Glomerular endothelial cell (primary cell): ENCODE measurements around the gene ATRN. TPM values are rescaled to one million over a fixed set of nuclear protein-coding genes. Genes with fewer than 3 reads are reported as not detected.

Source experiments
- DNase-seq: peaks from one replicate; pipeline ENCODE4 v3.0.0-alpha.2; 2011; ENCODE audit warnings: low read depth, low spot score; ENCODE audit errors: extremely low read depth
- total RNA-seq: library from RNA; depleted of rRNA; stranded (reverse); fragments of >200 nt; gene quantifications from 2 replicates; pipeline ENCODE4 v1.2.3, GENCODE V29; 2015

ATRN gene
- total RNA-seq, 1 donor from 2014 or later = 43.6 TPM

GRCh38 chr20:3672547-3673171 is 201.8 kb downstream of the ATRN start:
- no peak for DNase-seq

GRCh38 chr20:3673221-3674070 is 202.6 kb downstream of the ATRN start:
- no peak for DNase-seq

DNA sequence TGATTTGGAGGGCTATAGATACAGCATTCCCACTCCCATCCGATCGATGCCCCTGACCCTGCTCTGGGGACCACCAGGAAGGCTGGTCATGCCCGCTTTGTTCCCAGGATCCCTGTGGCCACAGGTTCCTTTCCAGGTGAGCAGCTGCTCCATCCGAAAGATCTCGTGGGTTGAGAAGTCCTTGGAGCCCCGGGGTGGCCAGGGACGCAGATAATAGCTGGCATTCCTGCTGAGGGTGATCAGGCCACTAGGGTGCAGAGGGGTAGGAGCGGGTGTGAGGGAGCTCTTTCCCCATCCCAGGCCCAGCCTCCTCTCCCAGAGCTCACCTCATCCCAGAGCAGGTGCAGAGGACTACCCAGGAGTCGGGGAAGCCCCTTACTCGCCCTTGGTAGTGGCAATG is 203.6 kb downstream of the ATRN start:
- no peak for DNase-seq

- no peak for DNase-seq
Measured at GRCh38 chr20:3674995-3675900, 204.4 kb downstream of the ATRN start.

- no peak for DNase-seq
Measured at GRCh38 chr20:3677733-3678132, 206.9 kb downstream of the ATRN start.

GRCh38 chr20:3678198-3678597 is 207.4 kb downstream of the ATRN start:
- no peak for DNase-seq

DNA sequence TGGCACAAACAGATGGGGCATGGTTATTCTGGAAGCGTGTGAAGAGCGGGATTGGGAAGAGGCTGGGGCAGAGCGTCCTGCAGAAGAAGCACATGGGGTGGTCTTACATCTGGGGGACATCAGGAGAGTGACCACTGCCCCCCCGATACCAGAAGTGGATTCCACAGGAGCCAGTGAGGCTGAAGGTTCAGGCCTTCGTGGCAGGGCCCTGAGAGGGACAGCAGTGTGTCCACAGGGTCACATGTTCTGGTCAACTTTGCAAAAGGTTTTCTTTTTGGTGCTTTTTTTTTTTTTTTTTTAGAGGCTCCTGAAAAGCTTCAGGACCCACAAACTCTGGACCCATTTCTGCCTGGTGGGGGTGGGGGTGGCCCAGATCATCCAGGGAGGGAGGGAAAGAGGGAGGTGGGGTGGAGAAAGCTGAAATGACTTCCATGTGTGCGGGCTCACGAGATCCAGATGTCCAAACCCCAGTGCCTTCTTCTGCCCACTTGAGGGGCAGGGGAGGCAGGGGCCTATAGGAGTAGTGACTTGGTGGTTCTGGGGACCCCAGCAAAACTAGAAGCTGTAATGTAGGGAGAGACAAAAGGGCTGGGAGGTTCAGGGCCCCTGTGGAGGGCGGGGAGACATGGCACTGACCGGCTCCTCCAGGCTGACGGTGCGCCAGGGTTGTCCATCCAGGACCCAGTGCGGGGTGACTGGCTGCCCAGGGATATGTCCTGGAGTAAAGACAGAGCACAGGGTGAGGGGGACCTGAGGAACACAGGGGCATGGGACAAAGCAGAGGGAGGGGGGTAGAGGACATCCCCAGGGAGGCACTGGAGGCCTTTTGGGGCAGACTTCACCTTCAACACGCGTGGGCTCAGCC is 208.3 kb downstream of the ATRN start:
- DNase-seq = no peak

DNA sequence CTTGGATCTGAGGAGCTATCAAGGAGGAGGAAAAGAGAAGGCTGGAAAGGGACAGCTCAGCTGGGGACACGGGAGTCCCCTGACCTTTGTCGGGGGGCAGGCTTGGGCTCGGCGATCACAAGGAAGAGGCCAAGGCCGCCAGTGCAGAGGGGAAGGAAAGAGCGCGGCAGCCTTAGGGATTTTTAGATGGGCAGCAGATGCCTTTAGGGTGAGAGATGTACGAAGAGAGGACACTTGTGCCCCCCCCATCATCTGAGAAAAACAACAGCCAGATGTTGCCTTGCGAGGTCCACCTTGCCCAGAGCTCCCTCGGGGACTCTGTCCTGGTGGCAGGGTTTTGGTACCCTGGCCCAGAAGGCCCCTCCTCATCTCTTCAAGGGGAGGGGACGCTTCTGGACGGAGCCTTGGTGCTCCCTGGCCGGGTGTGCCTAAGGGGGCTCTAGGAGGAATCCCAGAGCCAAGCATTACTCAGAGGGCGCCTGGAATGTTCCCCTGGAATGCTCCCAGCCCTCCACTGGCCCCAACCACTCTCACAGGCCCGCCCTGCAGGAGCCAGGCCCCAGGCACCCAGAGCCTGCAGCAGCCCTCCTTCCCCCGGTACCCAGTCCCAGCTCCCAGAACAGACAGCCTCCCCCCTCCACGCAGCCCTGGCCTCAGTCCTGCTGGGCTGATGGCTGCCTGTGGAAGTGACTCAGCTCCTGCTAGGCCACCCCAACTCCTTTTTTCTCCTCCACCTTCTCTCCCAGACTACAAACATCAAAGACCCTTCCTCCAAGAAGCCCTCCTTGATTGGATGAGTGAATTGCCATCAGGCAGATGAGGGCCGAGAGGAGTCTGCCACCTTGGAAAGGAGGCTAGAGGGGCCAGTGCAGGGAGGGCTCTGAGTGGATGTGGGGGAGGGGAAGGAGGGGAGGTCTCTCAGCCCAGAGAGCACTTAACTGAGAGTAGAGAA is 209.2 kb downstream of the ATRN start:
- no peak for DNase-seq

DNA sequence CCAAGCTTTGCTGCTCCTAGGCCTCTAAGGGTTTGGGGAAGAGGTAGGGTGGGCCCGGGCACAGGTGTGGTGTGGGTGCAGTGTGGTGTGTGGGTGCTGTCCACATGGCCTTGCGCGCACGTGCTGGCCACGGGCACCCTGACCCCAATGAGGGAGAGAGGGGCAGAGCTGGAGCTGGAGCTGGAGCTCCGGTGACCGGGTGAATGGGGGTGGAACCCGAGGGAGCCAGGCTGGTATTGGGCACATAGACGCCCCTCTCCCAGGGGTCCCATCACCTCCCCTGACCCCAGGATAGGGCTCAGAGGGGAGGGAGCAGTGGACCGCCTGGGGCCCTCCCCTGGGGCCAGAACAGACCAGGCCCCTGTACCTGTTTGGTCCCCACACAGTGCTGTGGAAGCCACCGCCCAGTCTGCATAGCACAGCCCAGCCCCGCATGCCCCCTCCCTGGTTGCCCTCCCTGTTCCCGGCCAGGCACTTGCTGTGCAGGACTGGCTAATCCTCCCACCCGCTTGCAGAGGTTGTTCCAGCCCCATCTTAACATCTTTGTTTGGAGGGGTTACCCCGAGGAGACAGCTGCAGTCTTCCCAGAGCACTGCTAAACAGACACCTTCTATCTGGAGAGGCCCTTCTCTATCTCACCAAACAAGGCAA is 210.0 kb downstream of the ATRN start:
- no peak for DNase-seq

GRCh38 chr20:3681352-3681930 is 210.6 kb downstream of the ATRN start:
- DNase-seq = no peak

DNA sequence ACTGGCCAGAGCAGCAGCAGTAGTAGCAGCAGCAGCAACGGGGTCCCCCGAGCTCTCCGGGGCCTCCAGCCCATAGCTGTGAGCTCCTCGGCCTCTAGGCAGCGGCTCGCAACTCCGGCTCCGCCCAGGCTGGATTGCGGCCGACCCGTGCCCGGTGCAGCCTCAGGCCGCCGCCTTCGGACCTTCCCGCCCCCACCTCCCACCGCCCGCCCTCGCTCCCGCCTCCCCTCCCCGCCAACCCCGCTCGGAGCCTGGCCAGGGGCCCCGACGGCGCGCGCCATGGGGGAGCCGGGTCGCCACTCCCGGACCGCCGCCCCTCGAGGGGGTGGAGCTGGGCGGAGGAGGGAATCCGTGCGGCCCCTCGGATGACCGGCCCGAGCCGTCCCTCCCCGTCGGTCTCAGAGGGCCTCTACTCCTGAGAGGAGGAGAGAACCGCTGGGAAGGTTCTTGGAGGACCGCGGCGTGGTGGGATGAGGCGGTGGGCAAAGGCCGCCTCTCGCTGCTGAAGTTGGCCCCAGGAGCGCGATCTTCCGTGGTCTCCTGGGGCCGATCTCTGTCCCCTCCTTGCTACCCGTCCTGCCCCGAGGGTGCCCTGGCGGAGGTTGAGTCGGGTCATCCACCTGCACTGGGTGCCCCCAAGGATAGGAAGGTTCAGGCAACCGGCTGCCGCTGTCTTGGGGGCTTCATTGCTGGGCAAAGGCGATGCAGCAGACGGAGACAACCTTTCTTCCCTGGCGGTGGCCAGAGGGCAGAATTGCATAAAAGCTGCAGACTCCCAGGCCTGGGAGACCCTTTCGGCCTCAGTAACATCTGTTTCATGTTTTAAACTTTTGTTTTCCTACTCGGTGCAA is 211.3 kb downstream of the ATRN start, which contains the start of gene ADAM33:
ADAM33 (minus strand) TSS at position 80 of the 851 bp plus-strand sequence; CDS start at position 74, 6 bp downstream.
- no peak for DNase-seq

GRCh38 chr20:3685341-3685740 is 214.5 kb downstream of the ATRN start:
- no peak for DNase-seq

DNA sequence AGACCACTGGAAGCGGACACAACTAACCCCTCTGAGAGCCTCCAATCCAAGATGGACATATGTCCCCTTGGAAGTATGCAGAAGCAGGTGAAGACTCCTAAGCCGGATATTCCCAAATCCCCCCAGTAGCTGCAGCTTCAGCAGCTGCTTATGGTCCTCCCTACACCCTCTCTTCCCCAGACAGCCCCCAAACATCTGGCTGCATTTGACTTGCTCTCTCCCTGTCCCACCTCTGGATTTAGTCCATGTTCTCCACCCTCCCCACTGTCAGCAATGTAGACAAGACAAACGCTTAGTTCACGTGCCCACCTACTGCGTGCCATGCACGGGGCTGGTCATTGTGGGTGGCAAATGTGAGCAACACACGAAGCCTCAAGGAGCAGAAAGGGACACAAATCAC is 215.6 kb downstream of the ATRN start:
- no peak for DNase-seq

- no peak for DNase-seq
Measured at GRCh38 chr20:3686867-3687321, 216.1 kb downstream of the ATRN start.

DNA sequence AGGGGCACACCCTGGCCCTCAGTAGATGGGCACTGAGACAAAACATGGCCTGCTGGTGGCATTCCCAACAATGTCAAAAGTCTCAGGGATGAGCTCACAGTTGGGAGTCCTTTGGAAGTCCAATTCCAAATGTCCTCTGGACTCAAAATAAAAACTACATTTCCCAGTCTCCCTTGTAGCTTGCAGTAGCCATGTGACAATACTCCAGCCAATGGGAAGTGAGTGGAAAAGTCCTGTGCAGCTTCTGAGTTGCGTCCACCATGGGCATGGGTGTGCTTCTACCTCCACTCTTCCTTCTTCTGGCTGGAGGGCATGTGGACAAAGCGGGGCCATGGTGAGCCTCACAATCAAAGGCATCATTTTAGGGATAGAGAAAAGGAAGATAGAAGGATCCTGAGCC is 216.8 kb downstream of the ATRN start:
- DNase-seq = no peak

DNA sequence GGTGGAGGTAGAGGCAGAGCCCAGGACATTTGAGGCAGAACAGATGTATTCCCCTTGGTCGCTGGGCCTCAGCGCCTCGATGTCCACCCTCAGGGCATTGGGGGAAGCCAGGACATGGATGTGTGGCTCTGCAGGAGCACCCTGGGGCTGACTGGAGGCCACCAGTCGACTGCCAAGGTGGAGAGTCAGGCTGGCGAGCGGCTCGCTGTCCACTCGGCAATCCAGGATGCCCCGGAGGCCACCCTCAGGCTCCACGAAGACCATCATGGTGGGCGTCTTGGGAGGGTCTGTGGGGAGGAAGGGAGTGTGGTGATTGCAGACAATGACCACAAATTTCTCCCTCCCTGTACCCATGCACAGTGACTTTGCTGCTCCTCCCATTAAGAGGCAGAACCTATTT is 219.2 kb downstream of the ATRN start:
- DNase-seq = no peak

- DNase-seq = no peak
Measured at GRCh38 chr20:3690413-3690812, 219.6 kb downstream of the ATRN start.
